GM12891 (cell line): ENCODE data around the gene SOD3.

Experiments
- DNase-seq: peaks from one replicate; pipeline ENCODE4 v3.0.0; 2011; ENCODE audit warnings: low spot score; ENCODE audit not compliant: insufficient read length
- FAIRE-seq: peaks from 2 replicates; lab custom pipeline; 2011; peaks lifted over from hg19 to GRCh38; lab: Jason Lieb, UNC
- PAX5 ChIP-seq: IDR thresholded peaks from 2 replicates; pipeline ENCODE4 v1.6.1; 2011; ENCODE audit warnings: low read length, moderate library complexity, mild to moderate bottlenecking; ENCODE audit not compliant: insufficient read depth, severe bottlenecking
- POLR2A ChIP-seq: IDR thresholded peaks from 2 replicates; pipeline ENCODE4 v1.6.1; 2011; ENCODE audit warnings: low read depth, low read length, control low read depth
- POLR2AphosphoS5 ChIP-seq: IDR thresholded peaks from 2 replicates; pipeline ENCODE4 v1.6.1; 2011; ENCODE audit warnings: low read depth, low read length, control low read depth
- POU2F2 ChIP-seq: IDR thresholded peaks from 2 replicates; pipeline ENCODE4 v1.6.1; 2011; ENCODE audit warnings: low read depth, mild to moderate bottlenecking, control low read depth, low read length, moderate library complexity
- SPI1 ChIP-seq: IDR thresholded peaks from 2 replicates; pipeline ENCODE4 v1.6.1; 2011; ENCODE audit warnings: low read depth, low read length, control low read depth
- TAF1 ChIP-seq: IDR thresholded peaks from 2 replicates; pipeline ENCODE4 v1.6.1; 2011; ENCODE audit warnings: low read depth, low read length, control low read depth

SOD3 gene

GRCh38 chr4:24836661-24837242 lies 41.4 kb downstream of the SOD3 start:
- TF ChIP-seq TAF1 (no peak), SPI1 (no peak), POLR2A (no peak), POU2F2 (no peak), PAX5 (no peak), POLR2AphosphoS5 (no peak)
- no peak for DNase-seq
- FAIRE-seq = no peak

- TF ChIP-seq POLR2AphosphoS5 (no peak), SPI1 (no peak), POLR2A (no peak), POU2F2 (no peak), TAF1 (no peak), PAX5 (no peak)
- FAIRE-seq (no peak), DNase-seq (no peak)
Measured at GRCh38 chr4:24837336-24837735, 42.0 kb downstream of the SOD3 start.

GRCh38 chr4:24837781-24838180 lies 42.4 kb downstream of the SOD3 start:
- TF ChIP-seq POLR2A = no peak
- no peak for TF ChIP-seq TAF1
- no peak for TF ChIP-seq POLR2AphosphoS5
- no peak for TF ChIP-seq POU2F2
- no peak for TF ChIP-seq SPI1
- no peak for TF ChIP-seq PAX5
- no peak for FAIRE-seq
- DNase-seq = no peak

- FAIRE-seq (no peak), DNase-seq (no peak)
- no peak for TF ChIP-seq POU2F2
- TF ChIP-seq POLR2A = no peak
- no peak for TF ChIP-seq PAX5
- TF ChIP-seq SPI1 = no peak
- TF ChIP-seq TAF1 = no peak
- TF ChIP-seq POLR2AphosphoS5 = no peak
Measured at GRCh38 chr4:24840362-24840761, 45.0 kb downstream of the SOD3 start.

GRCh38 chr4:24840826-24841543 lies 45.6 kb downstream of the SOD3 start:
- FAIRE-seq = no peak
- no peak for DNase-seq
- TF ChIP-seq SPI1 (no peak), TAF1 (no peak), POLR2A (no peak), POLR2AphosphoS5 (no peak)

- FAIRE-seq (no peak), DNase-seq (no peak)
- TF ChIP-seq PAX5 (no peak), POLR2A (no peak), POLR2AphosphoS5 (no peak), SPI1 (no peak), POU2F2 (no peak), TAF1 (no peak)
Measured at GRCh38 chr4:24842356-24842755, 47.0 kb downstream of the SOD3 start.

- DNase-seq (no peak), FAIRE-seq (no peak)
- no peak for TF ChIP-seq POLR2A
- TF ChIP-seq POU2F2 = no peak
- no peak for TF ChIP-seq TAF1
Measured at GRCh38 chr4:24843096-24843495, 47.7 kb downstream of the SOD3 start.

GRCh38 chr4:24845132-24845531 lies 49.8 kb downstream of the SOD3 start:
- no peak for TF ChIP-seq POLR2A
- TF ChIP-seq PAX5 = no peak
- TF ChIP-seq TAF1 = no peak
- TF ChIP-seq POLR2AphosphoS5 = no peak
- TF ChIP-seq POU2F2 = no peak
- TF ChIP-seq SPI1 = no peak
- DNase-seq = no peak
- no peak for FAIRE-seq

- FAIRE-seq = no peak
- TF ChIP-seq TAF1 (no peak), PAX5 (no peak), POLR2A (no peak), SPI1 (no peak), POU2F2 (no peak), POLR2AphosphoS5 (no peak)
- DNase-seq = no peak
Measured at GRCh38 chr4:24845902-24846301, 50.5 kb downstream of the SOD3 start.

GRCh38 chr4:24846716-24847115 lies 51.3 kb downstream of the SOD3 start:
- DNase-seq (no peak), FAIRE-seq (no peak)

More at GRCh38 chr4:24846716-24847115, 51.3 kb downstream of the SOD3 start:
- TF ChIP-seq SPI1 = no peak
- no peak for TF ChIP-seq PAX5
- no peak for TF ChIP-seq POU2F2
- TF ChIP-seq TAF1 = no peak
- no peak for TF ChIP-seq POLR2AphosphoS5
- TF ChIP-seq POLR2A = no peak
